Lung (tissue), 12 donors: ENCODE measurements around the gene SSR4. TPM values are rescaled to one million over a fixed set of nuclear protein-coding genes. Genes with fewer than 3 reads are reported as not detected.

Source experiments
- ATAC-seq: fragments of 200-7000 bp; cut with Tn5 transposase; one replicate; pipeline ENCODE4 v1.9.1; 2020; ENCODE audit warnings: moderate number of reproducible peaks; ENCODE audit not compliant: insufficient read depth, low FRiP score
- DNase-seq, 3 donors: peaks; one replicate each; pipeline ENCODE4 v3.0.0-alpha.2; 2013 to 2017
- H3K27ac ChIP-seq, 2 donors: one replicate each; pipeline ENCODE4 v1.5.1; 2013; ENCODE audit warnings: mild to moderate bottlenecking in 2 of 2, moderate library complexity in 2 of 2, control low read depth in 1 of 2, inconsistent platforms in 1 of 2, low read depth in 1 of 2, low read length in 1 of 2
- H3K27me3 ChIP-seq, 3 donors: one replicate each; pipeline ENCODE4 v1.5.1; 2013; ENCODE audit warnings: low read length in 2 of 3; ENCODE audit not compliant: control insufficient read depth in 3 of 3, insufficient read depth in 3 of 3
- H3K36me3 ChIP-seq, 4 donors: one replicate each; pipeline ENCODE4 v1.5.1; 2013; ENCODE audit warnings: low read length in 4 of 4, mild to moderate bottlenecking in 1 of 4, moderate library complexity in 1 of 4; ENCODE audit not compliant: control insufficient read depth in 4 of 4, insufficient read depth in 4 of 4
- H3K4me1 ChIP-seq, 5 donors: one replicate each; pipeline ENCODE4 v1.5.1; 2013; ENCODE audit warnings: low read length in 5 of 5, mild to moderate bottlenecking in 2 of 5, moderate library complexity in 1 of 5; ENCODE audit not compliant: control insufficient read depth in 5 of 5, insufficient read depth in 5 of 5
- H3K4me3 ChIP-seq: one replicate; pipeline ENCODE4 v1.5.1; 2013; ENCODE audit warnings: mild to moderate bottlenecking, control low read depth, moderate library complexity
- H3K9ac ChIP-seq, 2 donors: one replicate each; pipeline ENCODE4 v1.5.1; 2013; ENCODE audit warnings: low read length in 2 of 2, control low read depth in 1 of 2; ENCODE audit not compliant: insufficient read depth in 1 of 2
- H3K9me3 ChIP-seq, 4 donors: one replicate each; pipeline ENCODE4 v1.5.1; 2013; ENCODE audit warnings: low read length in 3 of 4, mild to moderate bottlenecking in 1 of 4, moderate library complexity in 1 of 4; ENCODE audit not compliant: control insufficient read depth in 4 of 4, insufficient read depth in 3 of 4
- WGBS, 2 donors: extraction: QIAGEN DNeasy Blood & Tissue Kit; methylation state at CpG; one replicate each; pipeline ENCODE4 v1.1.7; 2013; 5-methylcytosine and 5-hydroxymethylcytosine counted together
- polyA plus RNA-seq, 2 donors: library from polyadenylated mRNA; stranded (reverse); fragments of 200-250 nt; gene quantifications; one replicate each; pipeline ENCODE4 v1.2.1, GENCODE V29; 2013
- total RNA-seq, 2 donors: library from RNA; depleted of rRNA in 1 of 2; stranded (reverse); fragments of >200 nt in 1 of 2; gene quantifications; one replicate each; pipeline ENCODE4 v1.2.1, GENCODE V29; 2014 to 2021
- TF ChIP-seq, protein P1 (sequence below): IDR thresholded peaks from 2 replicates; pipeline ENCODE4 v1.5.1; 2012; ENCODE audit warnings: mild to moderate bottlenecking; ENCODE audit errors: control extremely low read depth, extremely low read depth
- donor health status: control.
- donor health status: control.
- donor health status: Bipolar disorder and iron deficiency.
- donor health status: healthy.
- donor health status: DM: yes; HTN: yes; CAD: no.

SSR4 gene
- total and polyA plus RNA-seq, 4 donors: 84.2 to 1,008 (median 567) TPM

DNA sequence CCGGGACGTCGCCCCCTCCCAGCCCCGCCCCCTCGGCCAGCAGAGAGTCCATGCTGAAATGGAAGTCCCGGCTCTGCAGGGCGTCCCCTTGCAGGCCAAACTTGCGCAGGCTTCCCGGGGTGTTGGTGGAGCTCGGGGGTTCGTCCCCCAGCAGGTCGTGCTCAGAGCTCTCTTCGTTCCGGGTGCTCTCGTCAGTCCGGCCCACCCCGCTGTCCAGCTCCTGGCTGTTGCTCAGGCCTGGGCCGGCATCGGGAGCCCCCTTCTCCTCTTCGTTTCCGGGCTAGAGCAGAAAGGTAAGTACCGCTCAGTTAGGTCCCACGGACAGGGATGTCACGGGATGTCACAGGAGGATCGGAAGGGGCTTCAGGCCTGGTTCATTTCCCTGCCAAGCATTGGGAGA lies 10.2 kb downstream of the SSR4 start:
- 92 to 94% methylated on average over 22 to 25 of the region's 25 CpGs for WGBS, 2 donors
- no peak for ATAC-seq

DNA sequence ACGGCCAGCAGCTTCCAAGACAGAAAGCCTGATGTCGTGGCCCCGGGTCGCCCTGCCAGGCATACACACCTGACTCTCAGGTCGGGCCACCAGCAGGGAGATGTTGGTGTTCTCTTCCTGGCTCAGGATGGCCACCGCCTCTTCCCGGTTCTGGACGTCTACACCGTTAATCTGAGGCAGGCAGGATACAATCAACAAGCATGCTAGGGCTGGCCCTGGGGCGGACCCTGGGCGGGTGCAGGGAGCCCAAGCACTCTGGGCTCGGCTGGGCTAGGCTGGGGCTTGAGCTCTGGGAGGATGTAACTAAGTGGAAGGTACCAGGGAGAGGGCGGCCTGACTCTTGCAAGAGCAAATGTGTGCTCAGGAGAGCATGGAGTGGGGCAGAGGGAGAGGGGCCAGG lies 11.0 kb downstream of the SSR4 start:
- Histone ChIP-seq H3K4me1 (no peaks in the 10 kb centered on the region), H3K4me3 (no peak overlapping the region), H3K27ac (no peak overlapping the region), H3K9ac (no peak overlapping the region), H3K9me3 (peaks cover 0 to 19% (median 0%) of the 10 kb centered on the region in 4 donors), H3K27me3 (no peaks in the 10 kb centered on the region), H3K36me3 (no peaks in the 10 kb centered on the region)
- TF ChIP-seq, protein P1, sequence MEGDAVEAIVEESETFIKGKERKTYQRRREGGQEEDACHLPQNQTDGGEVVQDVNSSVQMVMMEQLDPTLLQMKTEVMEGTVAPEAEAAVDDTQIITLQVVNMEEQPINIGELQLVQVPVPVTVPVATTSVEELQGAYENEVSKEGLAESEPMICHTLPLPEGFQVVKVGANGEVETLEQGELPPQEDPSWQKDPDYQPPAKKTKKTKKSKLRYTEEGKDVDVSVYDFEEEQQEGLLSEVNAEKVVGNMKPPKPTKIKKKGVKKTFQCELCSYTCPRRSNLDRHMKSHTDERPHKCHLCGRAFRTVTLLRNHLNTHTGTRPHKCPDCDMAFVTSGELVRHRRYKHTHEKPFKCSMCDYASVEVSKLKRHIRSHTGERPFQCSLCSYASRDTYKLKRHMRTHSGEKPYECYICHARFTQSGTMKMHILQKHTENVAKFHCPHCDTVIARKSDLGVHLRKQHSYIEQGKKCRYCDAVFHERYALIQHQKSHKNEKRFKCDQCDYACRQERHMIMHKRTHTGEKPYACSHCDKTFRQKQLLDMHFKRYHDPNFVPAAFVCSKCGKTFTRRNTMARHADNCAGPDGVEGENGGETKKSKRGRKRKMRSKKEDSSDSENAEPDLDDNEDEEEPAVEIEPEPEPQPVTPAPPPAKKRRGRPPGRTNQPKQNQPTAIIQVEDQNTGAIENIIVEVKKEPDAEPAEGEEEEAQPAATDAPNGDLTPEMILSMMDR: no peak
- no peak for DNase-seq
- no peak for ATAC-seq
- 90 to 92% methylated on average over 13 of the region's 13 CpGs for WGBS, 2 donors

More for the DNA sequence above, 10.2 kb downstream of the SSR4 start:
- no peaks in the 10 kb centered on the region for H3K36me3 ChIP-seq
- no peak for DNase-seq
- TF ChIP-seq, protein P1: no peak
- H3K4me3 ChIP-seq: no peak overlapping the region
- peaks cover 0 to 15% (median 0%) of the 10 kb centered on the region in 4 donors for H3K9me3 ChIP-seq
- no peaks in the 10 kb centered on the region for H3K4me1 ChIP-seq
- H3K9ac ChIP-seq: no peak overlapping the region
- no peak overlapping the region for H3K27ac ChIP-seq
- no peaks in the 10 kb centered on the region for H3K27me3 ChIP-seq

DNA sequence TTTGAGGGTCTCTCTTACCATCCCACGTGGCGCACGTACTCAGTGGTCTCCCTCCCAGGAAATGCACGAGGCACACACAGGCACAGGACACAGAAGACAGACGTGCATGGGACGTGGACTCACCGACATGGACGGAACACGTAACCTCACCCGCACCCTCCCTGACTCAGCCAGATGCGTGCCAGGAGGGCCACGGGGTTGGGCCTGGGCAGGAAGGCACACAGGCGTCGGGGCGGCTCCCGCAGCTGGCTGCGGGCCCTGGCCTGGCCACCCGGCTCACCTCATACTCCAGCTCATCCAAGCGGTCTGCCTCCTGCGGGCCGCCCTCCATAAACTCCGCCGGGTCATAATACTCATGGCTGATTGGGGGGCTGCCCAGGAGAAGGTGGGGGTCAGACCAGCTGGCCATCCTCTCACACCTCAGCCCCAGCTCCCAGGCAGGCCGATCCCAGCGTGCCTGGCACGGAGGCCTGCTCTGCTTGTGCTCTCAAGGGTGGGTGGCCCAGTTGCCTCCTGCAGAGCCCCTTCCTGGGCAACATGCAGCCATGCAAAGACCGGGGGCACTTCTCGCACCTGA lies 12.6 kb downstream of the SSR4 start:
- Histone ChIP-seq H3K9me3 (peaks cover 0 to 16% (median 1%) of the 10 kb centered on the region in 4 donors), H3K27ac (no peak overlapping the region), H3K36me3 (no peaks in the 10 kb centered on the region), H3K27me3 (no peaks in the 10 kb centered on the region), H3K4me3 (no peak overlapping the region), H3K9ac (no peak overlapping the region), H3K4me1 (no peaks in the 10 kb centered on the region)
- TF ChIP-seq, protein P1: no peak
- WGBS, 2 donors: 86 to 89% methylated on average over 19 to 28 of the region's 28 CpGs
- DNase-seq (no peak), ATAC-seq (no peak)

DNA sequence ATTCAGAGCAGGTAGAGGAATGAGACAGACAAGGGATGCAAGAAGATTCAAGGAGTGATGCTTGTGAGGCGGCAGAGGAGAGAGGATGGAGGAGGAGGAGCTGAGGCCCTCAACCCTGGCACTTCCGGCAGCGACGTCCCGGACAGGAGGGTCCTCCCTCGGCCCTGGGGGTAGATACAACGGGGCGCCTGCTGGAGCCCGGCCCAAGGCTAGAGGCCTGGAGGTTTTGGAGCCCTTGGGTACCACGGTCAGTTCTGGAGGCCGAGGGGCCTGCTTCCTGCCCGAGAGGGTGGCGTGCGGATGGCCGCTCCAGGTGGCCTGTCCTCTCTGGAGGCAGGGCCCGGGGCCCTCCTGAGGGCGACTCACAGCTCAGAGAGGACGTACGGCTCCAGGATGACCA lies 13.5 kb downstream of the SSR4 start:
- peaks cover 0 to 19% (median 2%) of the 10 kb centered on the region in 4 donors for H3K9me3 ChIP-seq
- H3K36me3 ChIP-seq: no peaks in the 10 kb centered on the region
- WGBS, 2 donors: 89 to 91% methylated on average over 12 to 19 of the region's 19 CpGs
- ATAC-seq (no peak), DNase-seq (no peak)
- H3K27me3 ChIP-seq: peaks cover 0 to 5% (median 0%) of the 10 kb centered on the region in 3 donors
- no peak overlapping the region for H3K27ac ChIP-seq
- no peak overlapping the region for H3K4me3 ChIP-seq
- no peak overlapping the region for H3K9ac ChIP-seq
- TF ChIP-seq, protein P1: no peak
- no peaks in the 10 kb centered on the region for H3K4me1 ChIP-seq
